Measurements from ENCODE around the gene PCDHB3.
"Not testable (repeated sequence)": the region's sequence is repeated elsewhere in the genome, so short reads cannot be mapped to it uniquely, and the experiment has no call there.

Gene PCDHB3

GRCh38 chr5:141135718-141136266, 35.5 kb downstream of the PCDHB3 start:
- no peak for DNase-seq (ENCODE audit: low read depth)

- DNase-seq (ENCODE audit: low read depth), result not testable (repeated sequence)
Observed at GRCh38 chr5:141137346-141137745, 37.1 kb downstream of the PCDHB3 start.

GRCh38 chr5:141149812-141150211, 49.5 kb downstream of the PCDHB3 start, which contains the start of gene PCDHB6:
PCDHB6 (plus strand) TSS chr5:141150057; CDS start chr5:141150258, 201 bp downstream.
- no peak for DNase-seq (ENCODE audit: low read depth)

GRCh38 chr5:141150224-141150992, 50.1 kb downstream of the PCDHB3 start:
- DNase-seq (ENCODE audit: low read depth), result no peak

- no peak for DNase-seq (ENCODE audit: low read depth)
Observed at GRCh38 chr5:141150993-141151325, 50.7 kb downstream of the PCDHB3 start.

GRCh38 chr5:141151632-141152031, 51.4 kb downstream of the PCDHB3 start:
- DNase-seq (ENCODE audit: low read depth), result not testable (repeated sequence)

- not testable (repeated sequence) for DNase-seq (ENCODE audit: low read depth)
Observed at GRCh38 chr5:141152096-141152495, 51.8 kb downstream of the PCDHB3 start.

Measured in stimulated activated CD8-positive, alpha-beta memory T cell treated with anti-CD3 and anti-CD28 coated beads, Interleukin-15, amount 100 ng/mL, for 1 hour (primary cell).